Measurements from ENCODE around the gene AOPEP. TPM values are rescaled to one million over a fixed set of nuclear protein-coding genes. Genes with fewer than 3 reads are reported as not detected.

AOPEP gene
- total RNA-seq, 4 donors from 2014 or later, result 18.8 to 81.0 (median 32.1) TPM

GRCh38 chr9:94801681-94802080 is 75.2 kb downstream of the AOPEP start:
- TF ChIP-seq CTCF (IDR thresholded peaks at IDR 0.05; ENCODE audit: low read depth), result no peak

- TF ChIP-seq CTCF (IDR thresholded peaks at IDR 0.05; ENCODE audit: low read depth), result no peak
Observed at GRCh38 chr9:94802251-94802650, 75.8 kb downstream of the AOPEP start.

GRCh38 chr9:94802793-94803192 is 76.3 kb downstream of the AOPEP start:
- TF ChIP-seq CTCF (IDR thresholded peaks at IDR 0.05; ENCODE audit: low read depth), result no peak

GRCh38 chr9:94804316-94804715 is 77.8 kb downstream of the AOPEP start:
- no peak for TF ChIP-seq CTCF (IDR thresholded peaks at IDR 0.05; ENCODE audit: low read depth)

- no peak for TF ChIP-seq CTCF (IDR thresholded peaks at IDR 0.05; ENCODE audit: low read depth)
Observed at GRCh38 chr9:94805051-94805489, 78.6 kb downstream of the AOPEP start.

GRCh38 chr9:94805585-94805984 is 79.1 kb downstream of the AOPEP start:
- no peak for TF ChIP-seq CTCF (IDR thresholded peaks at IDR 0.05; ENCODE audit: low read depth)

GRCh38 chr9:94806307-94806893 is 79.9 kb downstream of the AOPEP start:
- TF ChIP-seq CTCF (IDR thresholded peaks at IDR 0.05; ENCODE audit: low read depth), result no peak
